A549 (cell line): ENCODE data around the gene CENPX. TPM values are rescaled to one million over a fixed set of nuclear protein-coding genes. Genes with fewer than 3 reads are reported as not detected.

Experiments used
- ATAC-seq, 2 experiments: fragments of 200-7000 bp in 1 of 2; fragments of >200 bp in 1 of 2; cut with Nextera tagmentation in 1 of 2; cut with Tn5 transposase in 1 of 2; 3 replicates each; pipeline versions ENCODE4 v1.8.0 to v1.9.1; 2018 to 2020; ENCODE audit warnings: mild to moderate bottlenecking in 1 of 2, moderate library complexity in 1 of 2
- CTCF ChIA-PET: fragments of 300-600 bp; sonication (Branson Sonifier 250); formaldehyde crosslinking; extraction: SDS; loops from one replicate; lab custom pipeline; 2021; ENCODE audit warnings: antibody characterized with exemption, inconsistent platforms; lab: Yijun Ruan, JAX
- POLR2A ChIA-PET: fragments of 350-600 bp; formaldehyde crosslinking; extraction: SDS; loops from one replicate; lab custom pipeline; 2021; ENCODE audit warnings: antibody characterized with exemption, inconsistent platforms; lab: Yijun Ruan, JAX
- DNase-seq, 2 experiments: peaks; one replicate each; pipeline versions ENCODE4 v3.0.0 to v3.0.0-alpha.2; 2011 to 2016; ENCODE audit warnings: low read depth in 1 of 2, low spot score in 1 of 2
- FAIRE-seq: peaks from 2 replicates; lab custom pipeline; 2011; peaks lifted over from hg19 to GRCh38; lab: Jason Lieb, UNC
- H3K27ac ChIP-seq, 2 experiments: fragments of >200 bp; sonication (Bioruptor Twin); formaldehyde crosslinking; 3 replicates each; pipeline ENCODE4 v1.5.1; 2016 to 2017
- H3K4me1 ChIP-seq: fragments of >200 bp; sonication (Bioruptor Twin); formaldehyde crosslinking; 3 replicates; pipeline ENCODE4 v1.6.1; 2016
- H3K4me2 ChIP-seq: fragments of >200 bp; sonication (Bioruptor Twin); formaldehyde crosslinking; 3 replicates; pipeline ENCODE4 v1.6.1; 2016
- H3K4me3 ChIP-seq: fragments of >200 bp; sonication (Bioruptor Twin); formaldehyde crosslinking; 3 replicates; pipeline ENCODE4 v1.5.1; 2016
- H3K9me3 ChIP-seq: fragments of >200 bp; sonication (Bioruptor Twin); formaldehyde crosslinking; 3 replicates; pipeline ENCODE4 v1.6.1; 2016
- BHLHE40 ChIP-seq: IDR thresholded peaks from 2 replicates; pipeline ENCODE4 v1.6.1; 2012; ENCODE audit warnings: low read depth, low read length, inconsistent platforms
- CTCF ChIP-seq: fragments of >200 bp; sonication (Bioruptor Twin); formaldehyde crosslinking; IDR thresholded peaks from 3 replicates; pipeline ENCODE4 v1.5.1; 2016
- EHMT2 ChIP-seq: fragments of 200-600 bp; sonication (generic); IDR thresholded peaks from 2 replicates; pipeline ENCODE4 v1.6.1; 2016; ENCODE audit warnings: antibody characterized with exemption, low read depth, mild to moderate bottlenecking, moderate library complexity
- ESRRA ChIP-seq: fragments of 150-350 bp; IDR thresholded peaks from 2 replicates; pipeline ENCODE4 v1.6.1; 2014; ENCODE audit warnings: mild to moderate bottlenecking, low read length, borderline replicate concordance
- FOSL2 ChIP-seq, 2 experiments: fragments of 450-650 bp in 1 of 2; fragments of >200 bp in 1 of 2; sonication (Bioruptor Twin) in 1 of 2; formaldehyde crosslinking; IDR thresholded peaks; 2 replicates each; pipeline versions ENCODE4 v1.5.0 to v1.6.1; 2016 to 2020; ENCODE audit warnings: mild to moderate bottlenecking in 1 of 2, moderate library complexity in 1 of 2
- FOXS1 ChIP-seq: fragments of 250-450 bp; sonication (Bioruptor Pico); IDR thresholded peaks from 2 replicates; pipeline ENCODE4 v1.5.0; 2020; ENCODE audit warnings: mild to moderate bottlenecking, moderate library complexity
- HDAC2 ChIP-seq: fragments of 200-600 bp; sonication (generic); IDR thresholded peaks from 2 replicates; pipeline ENCODE4 v1.6.1; 2016
- HOXB5 ChIP-seq: fragments of 250-450 bp; sonication (Bioruptor Pico); IDR thresholded peaks from 2 replicates; pipeline ENCODE4 v1.5.0; 2020; ENCODE audit warnings: mild to moderate bottlenecking, moderate library complexity
- JUN ChIP-seq, 2 experiments: fragments of >200 bp; sonication (Bioruptor Twin); formaldehyde crosslinking; IDR thresholded peaks; 2 replicates in 1 of 2; 3 replicates in 1 of 2; pipeline ENCODE4 v1.6.1; 2016 to 2017
- KDM1A ChIP-seq: fragments of 200-600 bp; sonication (generic); IDR thresholded peaks from 2 replicates; pipeline ENCODE4 v1.6.1; 2016; ENCODE audit warnings: low read depth, mild to moderate bottlenecking
- MAFK ChIP-seq: fragments of 450-650 bp; IDR thresholded peaks from 2 replicates; pipeline ENCODE4 v1.6.1; 2014; ENCODE audit not compliant: partially characterized antibody
- MAX ChIP-seq: IDR thresholded peaks from 2 replicates; pipeline ENCODE4 v1.6.1; 2012
- MAZ ChIP-seq: fragments of 150-350 bp; IDR thresholded peaks from 2 replicates; pipeline ENCODE4 v1.6.1; 2014; ENCODE audit warnings: antibody characterized with exemption, low read depth, low read length, borderline replicate concordance
- NFE2L2 ChIP-seq: fragments of 150-350 bp; conservative IDR thresholded peaks from 2 replicates; pipeline ENCODE4 v1.6.1; 2014; ENCODE audit warnings: low read length
- NR3C1 ChIP-seq: fragments of >200 bp; sonication (Bioruptor Twin); formaldehyde crosslinking; IDR thresholded peaks from 3 replicates; pipeline ENCODE4 v1.6.1; 2017
- POLR2AphosphoS2 ChIP-seq: conservative IDR thresholded peaks from 2 replicates; pipeline ENCODE4 v1.6.1; 2012; ENCODE audit warnings: low read length, improper control_type of control experiment, inconsistent platforms
- RARB ChIP-seq: fragments of 250-450 bp; sonication (Bioruptor Pico); IDR thresholded peaks from 2 replicates; pipeline ENCODE4 v1.8.0; 2021; ENCODE audit warnings: mild to moderate bottlenecking, moderate library complexity
- RFX5 ChIP-seq: fragments of 450-650 bp; IDR thresholded peaks from 2 replicates; pipeline ENCODE4 v1.7.1; 2014; ENCODE audit warnings: antibody characterized with exemption, mild to moderate bottlenecking, moderate library complexity
- TP53 ChIP-seq: fragments of 250-450 bp; sonication (Bioruptor Pico); IDR thresholded peaks from 2 replicates; pipeline ENCODE4 v1.5.0; 2021; ENCODE audit warnings: mild to moderate bottlenecking, moderate library complexity
- USF2 ChIP-seq: fragments of 450-650 bp; IDR thresholded peaks from 2 replicates; pipeline ENCODE4 v1.6.1; 2014; ENCODE audit warnings: antibody characterized with exemption
- ZC3H11A ChIP-seq: fragments of 450-650 bp; IDR thresholded peaks from 2 replicates; pipeline ENCODE4 v1.6.1; 2014; ENCODE audit warnings: antibody characterized with exemption, mild to moderate bottlenecking
- ZFP36 ChIP-seq: fragments of 450-650 bp; IDR thresholded peaks from 2 replicates; pipeline ENCODE4 v1.6.1; 2014; ENCODE audit warnings: borderline replicate concordance; ENCODE audit not compliant: partially characterized antibody
- ZNF302 ChIP-seq: fragments of 250-450 bp; sonication (Bioruptor Pico); IDR thresholded peaks from 2 replicates; pipeline ENCODE4 v1.9.0; 2021; ENCODE audit warnings: inconsistent platforms, mild to moderate bottlenecking, moderate library complexity
- WGBS: methylation state at CpG from one replicate; pipeline ENCODE4 v1.1.6; 2017; ENCODE audit errors: missing lambda C conversion rate; 5-methylcytosine and 5-hydroxymethylcytosine counted together
- polyA plus RNA-seq, 4 experiments: library from polyadenylated mRNA; depleted of rRNA in 3 of 4; stranded (reverse); fragments of >200 nt; fragmentation: RNase III in 1 of 4; extraction: RNeasy Plus Mini Kit Qiagen cat#74134 plus additional on column Dnase treatment in 1 of 4; gene quantifications; 2 replicates in 3 of 4; 3 replicates in 1 of 4; pipeline ENCODE4 v1.2.3, GENCODE V29; 2011 to 2017
- TF ChIP-seq, protein P1 (sequence below): IDR thresholded peaks from 2 replicates; pipeline ENCODE4 v1.6.1; 2012
- TF ChIP-seq, protein P2 (sequence below): fragments of 250-450 bp; sonication (Bioruptor Pico); IDR thresholded peaks from 2 replicates; pipeline ENCODE4 v1.5.0; 2020; ENCODE audit warnings: low read depth, mild to moderate bottlenecking, moderate library complexity

CENPX gene
- polyA plus RNA-seq, 2 of the 4 experiments (the other 2 are of a cell fraction): 80.5 to 222 TPM

GRCh38 chr17:82060614-82061013 is 37.9 kb upstream of the CENPX start:
- WGBS: 89% methylated on average over 14 of the region's 14 CpGs
- peaks cover 13% of the 10 kb centered on the region; the same call in 2 of the 3 replicates for H3K4me1 ChIP-seq
- ChIA-PET CTCF (interaction anchor here (0.6 to 21.7 kb wide), 5 partner anchors 8 to 101 kb away, joined by 3 to 191 read pairs (median 5); partner anchors contain the start of genes DCXR, GPS1, RAC3 and RFNG), POLR2A (interaction anchor here (1.3 to 2.8 kb wide), 2 partner anchors 23 to 38 kb away, joined by 5 to 10 read pairs; partner anchors contain the start of genes DCXR and FASN)
- no peak for FAIRE-seq
- H3K27ac ChIP-seq: no peak overlapping the region
- no peak for DNase-seq
- H3K4me2 ChIP-seq: no peak overlapping the region
- ATAC-seq: no peak; a peak in 1 of 6 replicates
- H3K9me3 ChIP-seq: no peaks in the 10 kb centered on the region
- no peak overlapping the region for H3K4me3 ChIP-seq
- TF ChIP-seq BHLHE40 (no peak), HOXB5 (CRISPR knock-in tag) (no peak), CTCF (no peak), RARB (CRISPR knock-in tag) (no peak), MAZ (no peak), NFE2L2 (no peak), ZC3H11A (no peak), MAFK (no peak), HDAC2 (no peak), ZFP36 (no peak), JUN (IDR thresholded peaks at IDR 0.05) (no peak), NR3C1 (no peak), TP53 (CRISPR knock-in tag) (no peak)
- TF ChIP-seq, protein P1, sequence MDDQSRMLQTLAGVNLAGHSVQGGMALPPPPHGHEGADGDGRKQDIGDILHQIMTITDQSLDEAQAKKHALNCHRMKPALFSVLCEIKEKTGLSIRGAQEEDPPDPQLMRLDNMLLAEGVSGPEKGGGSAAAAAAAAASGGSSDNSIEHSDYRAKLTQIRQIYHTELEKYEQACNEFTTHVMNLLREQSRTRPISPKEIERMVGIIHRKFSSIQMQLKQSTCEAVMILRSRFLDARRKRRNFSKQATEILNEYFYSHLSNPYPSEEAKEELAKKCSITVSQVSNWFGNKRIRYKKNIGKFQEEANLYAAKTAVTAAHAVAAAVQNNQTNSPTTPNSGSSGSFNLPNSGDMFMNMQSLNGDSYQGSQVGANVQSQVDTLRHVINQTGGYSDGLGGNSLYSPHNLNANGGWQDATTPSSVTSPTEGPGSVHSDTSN: no peak
- TF ChIP-seq, protein P2, sequence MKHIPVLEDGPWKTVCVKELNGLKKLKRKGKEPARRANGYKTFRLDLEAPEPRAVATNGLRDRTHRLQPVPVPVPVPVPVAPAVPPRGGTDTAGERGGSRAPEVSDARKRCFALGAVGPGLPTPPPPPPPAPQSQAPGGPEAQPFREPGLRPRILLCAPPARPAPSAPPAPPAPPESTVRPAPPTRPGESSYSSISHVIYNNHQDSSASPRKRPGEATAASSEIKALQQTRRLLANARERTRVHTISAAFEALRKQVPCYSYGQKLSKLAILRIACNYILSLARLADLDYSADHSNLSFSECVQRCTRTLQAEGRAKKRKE (CRISPR knock-in tag): no peak

- Histone ChIP-seq H3K27ac (no peak overlapping the region), H3K4me2 (no peak overlapping the region), H3K9me3 (no peaks in the 10 kb centered on the region), H3K4me1 (peaks cover 13% of the 10 kb centered on the region; the same call in 2 of the 3 replicates), H3K4me3 (no peak overlapping the region)
- no peak for DNase-seq
- ChIA-PET CTCF (interaction anchor here (0.6 to 21.7 kb wide), 5 partner anchors 9 to 100 kb away, joined by 3 to 191 read pairs (median 5); partner anchors contain the start of genes DCXR and RAC3), POLR2A (interaction anchor here (1.3 to 2.8 kb wide), 2 partner anchors 22 to 38 kb away, joined by 5 to 10 read pairs; partner anchors contain the start of genes DCXR and FASN)
- WGBS: 91% methylated on average over 16 of the region's 16 CpGs
- TF ChIP-seq EHMT2 (no peak), NFE2L2 (no peak), ZC3H11A (no peak), ESRRA (no peak), POLR2AphosphoS2 (no peak; the same call in 1 of the 2 replicates), JUN (IDR thresholded peaks at IDR 0.05) (no peak), FOSL2 (IDR thresholded peaks at IDR 0.05) (no peak), FOSL2 (CRISPR knock-in tag; IDR thresholded peaks at IDR 0.05) (no peak), MAX (no peak), RFX5 (no peak), FOXS1 (CRISPR knock-in tag) (no peak), ZNF302 (CRISPR knock-in tag) (no peak), USF2 (no peak), KDM1A (no peak)
- TF ChIP-seq, protein P1: no peak
- no peak for ATAC-seq
- FAIRE-seq: no peak
These were observed 37.3 kb upstream of the CENPX start for GRCh38 chr17:82060001-82060380.
